ENCODE measurements around the gene IRX5. TPM values are rescaled to one million over a fixed set of nuclear protein-coding genes. Genes with fewer than 3 reads are reported as not detected.
A peak's percentile ranks its signal among the peaks of the same experiment; 100 is the strongest.

IRX5 gene
- total RNA-seq (2014; rRNA removed; shearing (Covaris generic)) = 1.2 and 1.5 TPM in 2 replicates

GRCh38 chr16:54930005-54930868 lies at the start of gene IRX5:
TSS of gene IRX5 (plus strand) at chr16:54930865. CDS start at chr16:54931199, 334 bp downstream.
- H3K27me3 ChIP-seq (ENCODE audit: control insufficient read depth, insufficient read depth, low read length) = peaks cover 77% of the 10 kb centered on the region
- no peaks in the 10 kb centered on the region for H3K36me3 ChIP-seq (replicated peaks; ENCODE audit: control insufficient read depth, insufficient read depth, low read length)
- peak within 1 kb of the TSS; percentile 66 for H3K4me3 ChIP-seq (ENCODE audit: insufficient read depth, low read depth, low read length)
- DNase-seq = peak; percentile 92

GRCh38 chr16:54882556-54882955 lies 48.1 kb upstream of the IRX5 start:
- no peak for DNase-seq
- Histone ChIP-seq H3K4me3 (ENCODE audit: insufficient read depth, low read depth, low read length) (no peak overlapping the region), H3K36me3 (replicated peaks; ENCODE audit: control insufficient read depth, insufficient read depth, low read length) (no peaks in the 10 kb centered on the region), H3K27me3 (ENCODE audit: control insufficient read depth, insufficient read depth, low read length) (no peaks in the 10 kb centered on the region)

- H3K36me3 ChIP-seq (replicated peaks; ENCODE audit: control insufficient read depth, insufficient read depth, low read length) = no peaks in the 10 kb centered on the region
- H3K27me3 ChIP-seq (ENCODE audit: control insufficient read depth, insufficient read depth, low read length) = no peaks in the 10 kb centered on the region
- DNase-seq = no peak
- H3K4me3 ChIP-seq (ENCODE audit: insufficient read depth, low read depth, low read length) = no peak overlapping the region
Measured at GRCh38 chr16:54883358-54883757, 47.3 kb upstream of the IRX5 start.

GRCh38 chr16:54886078-54886477 lies 44.6 kb upstream of the IRX5 start:
- Histone ChIP-seq H3K4me3 (ENCODE audit: insufficient read depth, low read depth, low read length) (no peak overlapping the region), H3K36me3 (replicated peaks; ENCODE audit: control insufficient read depth, insufficient read depth, low read length) (no peaks in the 10 kb centered on the region), H3K27me3 (ENCODE audit: control insufficient read depth, insufficient read depth, low read length) (no peaks in the 10 kb centered on the region)
- DNase-seq = no peak

GRCh38 chr16:54890381-54890780 lies 40.3 kb upstream of the IRX5 start:
- Histone ChIP-seq H3K27me3 (ENCODE audit: control insufficient read depth, insufficient read depth, low read length) (no peaks in the 10 kb centered on the region), H3K4me3 (ENCODE audit: insufficient read depth, low read depth, low read length) (no peak overlapping the region), H3K36me3 (replicated peaks; ENCODE audit: control insufficient read depth, insufficient read depth, low read length) (no peaks in the 10 kb centered on the region)
- no peak for DNase-seq

GRCh38 chr16:54891346-54891745 lies 39.3 kb upstream of the IRX5 start:
- DNase-seq = no peak
- no peaks in the 10 kb centered on the region for H3K27me3 ChIP-seq (ENCODE audit: control insufficient read depth, insufficient read depth, low read length)
- H3K4me3 ChIP-seq (ENCODE audit: insufficient read depth, low read depth, low read length) = no peak overlapping the region
- H3K36me3 ChIP-seq (replicated peaks; ENCODE audit: control insufficient read depth, insufficient read depth, low read length) = no peaks in the 10 kb centered on the region

- Histone ChIP-seq H3K36me3 (replicated peaks; ENCODE audit: control insufficient read depth, insufficient read depth, low read length) (no peaks in the 10 kb centered on the region), H3K4me3 (ENCODE audit: insufficient read depth, low read depth, low read length) (no peak overlapping the region), H3K27me3 (ENCODE audit: control insufficient read depth, insufficient read depth, low read length) (no peaks in the 10 kb centered on the region)
- no peak for DNase-seq
Measured at GRCh38 chr16:54892981-54893380, 37.7 kb upstream of the IRX5 start.

- Histone ChIP-seq H3K27me3 (ENCODE audit: control insufficient read depth, insufficient read depth, low read length) (no peaks in the 10 kb centered on the region), H3K36me3 (replicated peaks; ENCODE audit: control insufficient read depth, insufficient read depth, low read length) (no peaks in the 10 kb centered on the region)
- no peak for DNase-seq
Measured at GRCh38 chr16:54897930-54898329, 32.7 kb upstream of the IRX5 start.

GRCh38 chr16:54901606-54902005 lies 29.1 kb upstream of the IRX5 start:
- Histone ChIP-seq H3K36me3 (replicated peaks; ENCODE audit: control insufficient read depth, insufficient read depth, low read length) (no peaks in the 10 kb centered on the region), H3K4me3 (ENCODE audit: insufficient read depth, low read depth, low read length) (no peak overlapping the region), H3K27me3 (ENCODE audit: control insufficient read depth, insufficient read depth, low read length) (no peaks in the 10 kb centered on the region)
- DNase-seq = no peak

More at GRCh38 chr16:54897930-54898329, 32.7 kb upstream of the IRX5 start:
- no peak overlapping the region for H3K4me3 ChIP-seq (ENCODE audit: insufficient read depth, low read depth, low read length)

GRCh38 chr16:54903047-54903446 lies 27.6 kb upstream of the IRX5 start:
- DNase-seq = no peak
- Histone ChIP-seq H3K36me3 (replicated peaks; ENCODE audit: control insufficient read depth, insufficient read depth, low read length) (no peaks in the 10 kb centered on the region), H3K4me3 (ENCODE audit: insufficient read depth, low read depth, low read length) (no peak overlapping the region), H3K27me3 (ENCODE audit: control insufficient read depth, insufficient read depth, low read length) (no peaks in the 10 kb centered on the region)

- no peaks in the 10 kb centered on the region for H3K36me3 ChIP-seq (replicated peaks; ENCODE audit: control insufficient read depth, insufficient read depth, low read length)
- H3K4me3 ChIP-seq (ENCODE audit: insufficient read depth, low read depth, low read length) = no peak overlapping the region
- H3K27me3 ChIP-seq (ENCODE audit: control insufficient read depth, insufficient read depth, low read length) = no peaks in the 10 kb centered on the region
- DNase-seq = no peak
Measured at GRCh38 chr16:54911079-54911478, 19.6 kb upstream of the IRX5 start.

GRCh38 chr16:54912720-54913119 lies 17.9 kb upstream of the IRX5 start:
- no peaks in the 10 kb centered on the region for H3K27me3 ChIP-seq (ENCODE audit: control insufficient read depth, insufficient read depth, low read length)

GRCh38 chr16:54921206-54921824 lies 9.3 kb upstream of the IRX5 start:
- no peaks in the 10 kb centered on the region for H3K36me3 ChIP-seq (replicated peaks; ENCODE audit: control insufficient read depth, insufficient read depth, low read length)
- H3K27me3 ChIP-seq (ENCODE audit: control insufficient read depth, insufficient read depth, low read length) = peaks cover 8% of the 10 kb centered on the region
- no peak for DNase-seq
- H3K4me3 ChIP-seq (ENCODE audit: insufficient read depth, low read depth, low read length) = no peak overlapping the region

More at GRCh38 chr16:54912720-54913119, 17.9 kb upstream of the IRX5 start:
- DNase-seq = no peak
- H3K4me3 ChIP-seq (ENCODE audit: insufficient read depth, low read depth, low read length) = no peak overlapping the region
- H3K36me3 ChIP-seq (replicated peaks; ENCODE audit: control insufficient read depth, insufficient read depth, low read length) = no peaks in the 10 kb centered on the region

- H3K4me3 ChIP-seq (ENCODE audit: insufficient read depth, low read depth, low read length) = no peak overlapping the region
Measured at GRCh38 chr16:54923055-54923473, 7.6 kb upstream of the IRX5 start.

GRCh38 chr16:54923988-54924387 lies 6.7 kb upstream of the IRX5 start:
- Histone ChIP-seq H3K27me3 (ENCODE audit: control insufficient read depth, insufficient read depth, low read length) (peaks cover 26% of the 10 kb centered on the region), H3K4me3 (ENCODE audit: insufficient read depth, low read depth, low read length) (no peak overlapping the region), H3K36me3 (replicated peaks; ENCODE audit: control insufficient read depth, insufficient read depth, low read length) (no peaks in the 10 kb centered on the region)
- no peak for DNase-seq

More at GRCh38 chr16:54923055-54923473, 7.6 kb upstream of the IRX5 start:
- no peak for DNase-seq
- peaks cover 26% of the 10 kb centered on the region for H3K27me3 ChIP-seq (ENCODE audit: control insufficient read depth, insufficient read depth, low read length)
- no peaks in the 10 kb centered on the region for H3K36me3 ChIP-seq (replicated peaks; ENCODE audit: control insufficient read depth, insufficient read depth, low read length)

Data from H7 (cell line).